ENCODE results near the gene CNGA3.

- TF ChIP-seq CTCF (IDR thresholded peaks at IDR 0.05; ENCODE audit: low read depth, low read length) (no peak), EZH2phosphoT487 (IDR thresholded peaks at IDR 0.05; ENCODE audit: low read depth) (no peak)
These were observed 73.3 kb downstream of the CNGA3 start for GRCh38 chr2:98419544-98419943.

Data from OCI-LY3 (cell line).